Endothelial cell of umbilical vein (primary cell): ENCODE data around the gene PPM1J. TPM values are rescaled to one million over a fixed set of nuclear protein-coding genes. Genes with fewer than 3 reads are reported as not detected.

Experiments used
- BruUV-seq: library from RNA; stranded (reverse); fragments of 400-500 nt; replicated peaks from 2 replicates; lab custom pipeline; 2021; lab: Mats Ljungman, UMichigan
- CTCF ChIA-PET: fragments of 300-600, 350-600 bp; sonication (Branson Sonifier 250); formaldehyde crosslinking; loops from one replicate; lab custom pipeline; 2021; ENCODE audit warnings: antibody characterized with exemption, inconsistent platforms; lab: Charles Lee
- POLR2A ChIA-PET: fragments of 300-600, 350-600 bp; sonication (Branson Sonifier 250); formaldehyde crosslinking; loops from one replicate; lab custom pipeline; 2021; ENCODE audit warnings: antibody characterized with exemption, inconsistent platforms; lab: Charles Lee
- DNase-seq: peaks from one replicate; pipeline ENCODE4 v3.0.0-alpha.2; 2011; ENCODE audit warnings: low read depth, low spot score
- FAIRE-seq: peaks from 2 replicates; lab custom pipeline; 2011; peaks lifted over from hg19 to GRCh38; lab: Jason Lieb, UNC
- H2AFZ ChIP-seq: 2 replicates; pipeline ENCODE4 v1.6.0; 2012; ENCODE audit warnings: low read depth, low read length, control low read depth, inconsistent platforms
- H3K27ac ChIP-seq: 2 replicates; pipeline ENCODE4 v1.5.1; 2011; ENCODE audit warnings: low read depth, mild to moderate bottlenecking, control low read depth, low read length, moderate library complexity; ENCODE audit not compliant: insufficient read depth
- H3K27me3 ChIP-seq, 2 experiments: 2 replicates each; pipeline versions ENCODE4 v1.6.0 to v1.6.1; 2011; ENCODE audit warnings: low read length in 2 of 2, mixed read lengths in 1 of 2; ENCODE audit not compliant: control insufficient read depth in 2 of 2, insufficient read depth in 2 of 2
- H3K36me3 ChIP-seq, 2 experiments: 2 replicates in 1 of 2; 3 replicates in 1 of 2; pipeline ENCODE4 v1.5.1; 2011; ENCODE audit warnings: low read length in 2 of 2, mild to moderate bottlenecking in 1 of 2, moderate library complexity in 1 of 2; ENCODE audit not compliant: control insufficient read depth in 2 of 2, insufficient read depth in 2 of 2; ENCODE audit errors: extremely low read depth in 1 of 2
- H3K4me1 ChIP-seq: 3 replicates; pipeline ENCODE4 v1.5.1; 2011; ENCODE audit warnings: mild to moderate bottlenecking, low read length; ENCODE audit not compliant: control insufficient read depth, insufficient read depth; ENCODE audit errors: extremely low read depth
- H3K4me2 ChIP-seq: 2 replicates; pipeline ENCODE4 v1.6.1; 2011; ENCODE audit warnings: low read length, control low read depth, mixed read lengths; ENCODE audit not compliant: insufficient read depth
- H3K4me3 ChIP-seq, 3 experiments: fragments of 200-600 bp in 1 of 3; sonication (generic), shearing (Covaris generic) in 1 of 3; replicated peaks in 1 of 3; 2 replicates each; pipeline ENCODE4 v1.5.1; 2011 to 2016; ENCODE audit warnings: control low read depth in 3 of 3, low read length in 3 of 3, mild to moderate bottlenecking in 2 of 3, inconsistent platforms in 1 of 3, low read depth in 1 of 3, moderate library complexity in 1 of 3; ENCODE audit not compliant: insufficient read depth in 1 of 3
- H3K79me2 ChIP-seq: 2 replicates; pipeline ENCODE4 v1.6.0; 2012; ENCODE audit warnings: low read length, inconsistent platforms; ENCODE audit not compliant: control insufficient read depth, insufficient read depth
- H3K9ac ChIP-seq: replicated peaks from 2 replicates; pipeline ENCODE3; 2011; ENCODE audit warnings: low read length, control low read depth; ENCODE audit not compliant: insufficient read depth; ENCODE audit errors: extremely low read depth
- H3K9me1 ChIP-seq: replicated peaks from 3 replicates; pipeline ENCODE4 v1.6.0; 2011; ENCODE audit warnings: mild to moderate bottlenecking, low read length; ENCODE audit not compliant: control insufficient read depth, insufficient read depth; ENCODE audit errors: extremely low read depth
- H3K9me3 ChIP-seq: replicated peaks from 2 replicates; pipeline ENCODE4 v1.5.1; 2012; ENCODE audit warnings: low read length, inconsistent platforms; ENCODE audit not compliant: control insufficient read depth, insufficient read depth
- H4K20me1 ChIP-seq: replicated peaks from 2 replicates; pipeline ENCODE3; 2011; ENCODE audit warnings: mild to moderate bottlenecking, low read length; ENCODE audit not compliant: control insufficient read depth, insufficient read depth; ENCODE audit errors: extremely low read depth
- EZH2 ChIP-seq: IDR thresholded peaks from 2 replicates; pipeline ENCODE4 v1.6.1; 2012; ENCODE audit warnings: borderline replicate concordance, low read depth, mild to moderate bottlenecking, moderate library complexity, low read length, inconsistent platforms; ENCODE audit not compliant: severe bottlenecking
- FOS ChIP-seq: IDR thresholded peaks from 2 replicates; pipeline ENCODE4 v1.6.1; 2011; ENCODE audit warnings: mild to moderate bottlenecking, low read length, moderate library complexity, borderline replicate concordance; ENCODE audit not compliant: insufficient read depth
- GATA2 ChIP-seq: IDR thresholded peaks from 2 replicates; pipeline ENCODE4 v1.7.0; 2011; ENCODE audit warnings: low read depth, mild to moderate bottlenecking, moderate library complexity, mixed read lengths, low read length; ENCODE audit not compliant: insufficient read length, insufficient read depth
- JUN ChIP-seq: IDR thresholded peaks from 2 replicates; pipeline ENCODE4 v1.6.1; 2011; ENCODE audit warnings: borderline replicate concordance, low read depth; ENCODE audit not compliant: insufficient read length, insufficient read depth
- MAX ChIP-seq: IDR thresholded peaks from 2 replicates; pipeline ENCODE4 v1.6.1; 2011; ENCODE audit not compliant: insufficient read depth, insufficient read length
- MYC ChIP-seq: IDR thresholded peaks from one replicate; pipeline ENCODE4 v1.6.1; 2011; ENCODE audit warnings: mild to moderate bottlenecking, low read depth, low read length
- POLR2A ChIP-seq: IDR thresholded peaks from 2 replicates; pipeline ENCODE4 v1.6.1; 2012; ENCODE audit warnings: low read depth, mild to moderate bottlenecking, control low read depth, low read length
- POLR2AphosphoS5 ChIP-seq: IDR thresholded peaks from 2 replicates; pipeline ENCODE4 v1.6.1; 2012; ENCODE audit warnings: low read depth, mild to moderate bottlenecking, control low read depth, low read length, moderate library complexity; ENCODE audit not compliant: insufficient read depth
- dilution Hi-C: fragments of 300-500 bp; cut with MboI; formaldehyde crosslinking; loops from one replicate; pipeline ENCODE4 v1.15.0; 2019; ENCODE audit warnings: low sequenced_read_pairs; ENCODE audit not compliant: extremely low pct_ligation_motif_present
- intact Hi-C: fragments of 100-400 bp; cut with micrococcal nuclease; formaldehyde crosslinking; loops from one replicate; pipeline ENCODE4 v1.10.0; 2022
- polyA plus RNA-seq, 4 experiments: library from polyadenylated mRNA; depleted of rRNA in 3 of 4; stranded (reverse) in 3 of 4; unstranded in 1 of 4; fragments of >200 nt; gene quantifications; 2 replicates each; pipeline versions ENCODE4 v1.2.1 to v1.2.3, GENCODE V29; 2011 to 2012; ENCODE audit warnings: missing spikeins in 1 of 4
- total RNA-seq: library from RNA; stranded (reverse); gene quantifications from 2 replicates; pipeline ENCODE4 v1.2.3, GENCODE V29; 2021
- TF ChIP-seq, protein P1 (sequence below), 2 donors: IDR thresholded peaks; 1 replicate in 1 of 2; 2 replicates in 1 of 2; pipeline ENCODE4 v1.5.1; 2011; ENCODE audit warnings: low read length in 2 of 2, mild to moderate bottlenecking in 2 of 2, moderate library complexity in 2 of 2, control low read depth in 1 of 2, inconsistent platforms in 1 of 2, low read depth in 1 of 2; ENCODE audit not compliant: insufficient read depth in 1 of 2; ENCODE audit errors: extremely low read depth in 1 of 2

PPM1J gene
- total and polyA plus RNA-seq, 2 donors (not counting 3 experiments of a cell fraction or from before 2014, with no cell fraction given), result 1.7 to 3.1 TPM

GRCh38 chr1:112676543-112676942 is 38.6 kb downstream of the PPM1J start:
- H3K4me2 ChIP-seq, result no peak overlapping the region
- no peak overlapping the region for H3K4me3 ChIP-seq
- FAIRE-seq (no peak), DNase-seq (no peak)
- H3K36me3 ChIP-seq, result peaks cover 0 to 4% of the 10 kb centered on the region in 2 experiments
- peaks cover 2% of the 10 kb centered on the region for H4K20me1 ChIP-seq
- H2AFZ ChIP-seq, result no peak overlapping the region
- no peak overlapping the region for H3K27ac ChIP-seq
- ChIA-PET CTCF (interaction anchor here (0.5 to 5.0 kb wide), 2 partner anchors 31 to 49 kb away, joined by 4 to 33 read pairs; partner anchors contain the start of gene RHOC), POLR2A (interaction anchor here (3.6 kb wide), 1 partner anchor 28 kb away, joined by 19 read pairs; no protein-coding TSS in a partner anchor)
- no peaks in the 10 kb centered on the region for H3K9me1 ChIP-seq
- peaks cover 21% of the 10 kb centered on the region for H3K4me1 ChIP-seq
- H3K9ac ChIP-seq, result no peak overlapping the region
- BruUV-seq, result no TSS peak
- no peaks in the 10 kb centered on the region for H3K27me3 ChIP-seq
- peaks cover 20% of the 10 kb centered on the region for H3K79me2 ChIP-seq
- intact Hi-C loops (no loop called here), dilution Hi-C loops (no loop called here)
- TF ChIP-seq POLR2AphosphoS5 (no peak), POLR2A (no peak), FOS (no peak), EZH2 (no peak), JUN (no peak), GATA2 (no peak), MAX (no peak), MYC (no peak)
- TF ChIP-seq, protein P1, sequence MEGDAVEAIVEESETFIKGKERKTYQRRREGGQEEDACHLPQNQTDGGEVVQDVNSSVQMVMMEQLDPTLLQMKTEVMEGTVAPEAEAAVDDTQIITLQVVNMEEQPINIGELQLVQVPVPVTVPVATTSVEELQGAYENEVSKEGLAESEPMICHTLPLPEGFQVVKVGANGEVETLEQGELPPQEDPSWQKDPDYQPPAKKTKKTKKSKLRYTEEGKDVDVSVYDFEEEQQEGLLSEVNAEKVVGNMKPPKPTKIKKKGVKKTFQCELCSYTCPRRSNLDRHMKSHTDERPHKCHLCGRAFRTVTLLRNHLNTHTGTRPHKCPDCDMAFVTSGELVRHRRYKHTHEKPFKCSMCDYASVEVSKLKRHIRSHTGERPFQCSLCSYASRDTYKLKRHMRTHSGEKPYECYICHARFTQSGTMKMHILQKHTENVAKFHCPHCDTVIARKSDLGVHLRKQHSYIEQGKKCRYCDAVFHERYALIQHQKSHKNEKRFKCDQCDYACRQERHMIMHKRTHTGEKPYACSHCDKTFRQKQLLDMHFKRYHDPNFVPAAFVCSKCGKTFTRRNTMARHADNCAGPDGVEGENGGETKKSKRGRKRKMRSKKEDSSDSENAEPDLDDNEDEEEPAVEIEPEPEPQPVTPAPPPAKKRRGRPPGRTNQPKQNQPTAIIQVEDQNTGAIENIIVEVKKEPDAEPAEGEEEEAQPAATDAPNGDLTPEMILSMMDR (IDR thresholded peaks at IDR 0.05; ENCODE audit: extremely low read depth in 1 of 2, insufficient read depth in 1 of 2, low read depth in 1 of 2, low read length in 2 of 2), result no peak
- no peaks in the 10 kb centered on the region for H3K9me3 ChIP-seq
